H9 (cell line): ENCODE results near the gene MTG2. TPM values are rescaled to one million over a fixed set of nuclear protein-coding genes. Genes with fewer than 3 reads are reported as not detected.
A peak's percentile ranks its signal among the peaks of the same experiment; 100 is the strongest.

Experiments
- DNase-seq: peaks from one replicate; pipeline ENCODE4 v3.0.0-alpha.2; 2017
- H2AFZ ChIP-seq: one replicate; pipeline ENCODE4 v1.6.1; 2013; ENCODE audit warnings: mild to moderate bottlenecking, low read length, control low read depth, moderate library complexity
- H2AK5ac ChIP-seq: 2 replicates; pipeline ENCODE4 v1.6.1; 2013; ENCODE audit warnings: low read length, control low read depth, mixed read lengths; ENCODE audit not compliant: insufficient read length
- H2BK120ac ChIP-seq: one replicate; pipeline ENCODE4 v1.6.1; 2013; ENCODE audit warnings: low read depth, mild to moderate bottlenecking, low read length, control low read depth, inconsistent platforms; ENCODE audit not compliant: poor library complexity, severe bottlenecking
- H2BK12ac ChIP-seq: 2 replicates; pipeline ENCODE4 v1.6.1; 2013; ENCODE audit warnings: low read length, control low read depth, mixed read lengths, low read depth; ENCODE audit not compliant: insufficient read length
- H2BK15ac ChIP-seq: 2 replicates; pipeline ENCODE4 v1.6.1; 2013; ENCODE audit warnings: low read depth, low read length, control low read depth
- H2BK20ac ChIP-seq: one replicate; pipeline ENCODE4 v1.6.1; 2013; ENCODE audit warnings: low read depth, mild to moderate bottlenecking, low read length, control low read depth, inconsistent platforms; ENCODE audit not compliant: poor library complexity, severe bottlenecking
- H2BK5ac ChIP-seq: 2 replicates; pipeline ENCODE4 v1.6.1; 2013; ENCODE audit warnings: low read length, control low read depth, mixed read lengths; ENCODE audit not compliant: insufficient read length
- H3K14ac ChIP-seq: 2 replicates; pipeline ENCODE4 v1.6.1; 2013; ENCODE audit warnings: low read length, control low read depth; ENCODE audit not compliant: insufficient read depth
- H3K18ac ChIP-seq: 2 replicates; pipeline ENCODE4 v1.6.1; 2013; ENCODE audit warnings: low read depth, mild to moderate bottlenecking, mixed read lengths, low read length, control low read depth; ENCODE audit not compliant: insufficient read length
- H3K23ac ChIP-seq: 2 replicates; pipeline ENCODE4 v1.6.1; 2013; ENCODE audit warnings: low read length, control low read depth, mixed read lengths, low read depth; ENCODE audit not compliant: insufficient read length
- H3K23me2 ChIP-seq: 2 replicates; pipeline ENCODE4 v1.6.1; 2013; ENCODE audit warnings: low read depth, mild to moderate bottlenecking, mixed read lengths, low read length, control low read depth; ENCODE audit not compliant: insufficient read length, poor library complexity, severe bottlenecking
- H3K27ac ChIP-seq: 2 replicates; pipeline ENCODE4 v1.5.1; 2013; ENCODE audit warnings: low read length, control low read depth, mixed read lengths, low read depth; ENCODE audit not compliant: insufficient read length
- H3K27me3 ChIP-seq: 2 replicates; pipeline ENCODE4 v1.6.1; 2013; ENCODE audit warnings: low read length, control low read depth, inconsistent platforms; ENCODE audit not compliant: insufficient read depth
- H3K4ac ChIP-seq: 2 replicates; pipeline ENCODE4 v1.6.1; 2013; ENCODE audit warnings: low read depth, mild to moderate bottlenecking, control low read depth, inconsistent platforms, low read length, moderate library complexity
- H3K4me1 ChIP-seq: 2 replicates; pipeline ENCODE4 v1.6.1; 2013; ENCODE audit warnings: low read length, control low read depth, inconsistent platforms; ENCODE audit not compliant: insufficient read depth
- H3K4me2 ChIP-seq: 2 replicates; pipeline ENCODE4 v1.6.1; 2013; ENCODE audit warnings: low read length, control low read depth, mixed read lengths; ENCODE audit not compliant: insufficient read length, insufficient read depth
- H3K56ac ChIP-seq: 2 replicates; pipeline ENCODE4 v1.6.1; 2013; ENCODE audit warnings: low read depth, mild to moderate bottlenecking, mixed read lengths, low read length, control low read depth; ENCODE audit not compliant: insufficient read length
- H3K79me1 ChIP-seq: 2 replicates; pipeline ENCODE4 v1.6.1; 2013; ENCODE audit warnings: low read depth, mild to moderate bottlenecking, moderate library complexity, low read length, control low read depth, inconsistent platforms; ENCODE audit not compliant: insufficient read depth, poor library complexity, severe bottlenecking
- H3K79me2 ChIP-seq: 2 replicates; pipeline ENCODE4 v1.6.1; 2013; ENCODE audit warnings: low read length, control low read depth, inconsistent platforms; ENCODE audit not compliant: insufficient read depth
- H3K9ac ChIP-seq: 2 replicates; pipeline ENCODE4 v1.6.1; 2013; ENCODE audit warnings: low read length, control low read depth, mixed read lengths; ENCODE audit not compliant: insufficient read length; ENCODE audit errors: extremely low read depth
- H3K9me3 ChIP-seq: one replicate; pipeline ENCODE4 v1.6.1; 2013; ENCODE audit warnings: low read depth, low read length, inconsistent platforms; ENCODE audit not compliant: control insufficient read depth
- H3T11ph ChIP-seq: one replicate; pipeline ENCODE4 v1.6.1; 2013; ENCODE audit warnings: mild to moderate bottlenecking, low read length, control low read depth, inconsistent platforms
- H4K20me1 ChIP-seq: one replicate; pipeline ENCODE4 v1.6.1; 2013; ENCODE audit not compliant: control insufficient read depth, insufficient read length, insufficient read depth
- H4K5ac ChIP-seq: 2 replicates; pipeline ENCODE4 v1.6.1; 2013; ENCODE audit warnings: low read depth, mild to moderate bottlenecking, mixed read lengths, low read length, control low read depth; ENCODE audit not compliant: insufficient read length
- H4K8ac ChIP-seq: replicated peaks from 2 replicates; pipeline ENCODE4 v1.6.1; 2013; ENCODE audit warnings: low read length, control low read depth, mixed read lengths, low read depth; ENCODE audit not compliant: insufficient read length
- H4K91ac ChIP-seq: 2 replicates; pipeline ENCODE4 v1.6.1; 2013; ENCODE audit warnings: low read depth, mild to moderate bottlenecking, moderate library complexity, mixed read lengths, low read length, control low read depth; ENCODE audit not compliant: insufficient read length
- H3K27ac Mint-ChIP-seq, 3 experiments: 2 replicates in 2 of 3; 3 replicates in 1 of 3; pipeline ENCODE4 v1.8.0; 2020 to 2021; ENCODE audit warnings: mixed read lengths in 3 of 3, mild to moderate bottlenecking in 1 of 3, moderate library complexity in 1 of 3
- H3K27me3 Mint-ChIP-seq: 2 replicates; pipeline ENCODE4 v1.8.0; 2021; ENCODE audit warnings: low read depth, mild to moderate bottlenecking, moderate library complexity, mixed read lengths
- H3K36me3 Mint-ChIP-seq, 3 experiments: 2 replicates in 2 of 3; 3 replicates in 1 of 3; pipeline ENCODE4 v1.8.0; 2020 to 2021; ENCODE audit warnings: low read depth in 3 of 3, mixed read lengths in 3 of 3; ENCODE audit not compliant: insufficient read depth in 1 of 3
- H3K4me1 Mint-ChIP-seq, 2 experiments: 2 replicates each; pipeline ENCODE4 v1.8.0; 2020; ENCODE audit warnings: mixed read lengths in 2 of 2
- H3K4me3 Mint-ChIP-seq, 2 experiments: 2 replicates in 1 of 2; 3 replicates in 1 of 2; pipeline ENCODE4 v1.8.0; 2020 to 2021; ENCODE audit warnings: mild to moderate bottlenecking in 2 of 2, mixed read lengths in 2 of 2, moderate library complexity in 1 of 2
- H3K9me3 Mint-ChIP-seq, 2 experiments: 2 replicates in 1 of 2; 3 replicates in 1 of 2; pipeline ENCODE4 v1.8.0; 2020; ENCODE audit warnings: mild to moderate bottlenecking in 2 of 2, mixed read lengths in 2 of 2, moderate library complexity in 1 of 2
- WGBS: extraction: QIAGEN DNeasy Blood & Tissue Kit; methylation state at CpG from one replicate; pipeline ENCODE4 v1.1.7; 2013; ENCODE audit warnings: missing lambda C conversion rate, low lambda C conversion rate, mixed read lengths; ENCODE audit not compliant: insufficient read length; ENCODE audit errors: extremely low coverage; 5-methylcytosine and 5-hydroxymethylcytosine counted together
- total RNA-seq: library from RNA; stranded (reverse); gene quantifications from 2 replicates; pipeline ENCODE4 v1.2.1, GENCODE V29; 2021
- TF ChIP-seq, protein P1 (sequence below): fragments of 200-600 bp; sonication (generic); conservative IDR thresholded peaks from 3 replicates; pipeline ENCODE4 v1.8.0; 2021; ENCODE audit warnings: antibody characterized with exemption, mild to moderate bottlenecking

The MTG2 gene
- total RNA-seq, 1 experiment from 2014 or later, result 25.1 TPM

- no peak overlapping the region for H2BK12ac ChIP-seq
- H3K4ac ChIP-seq, result no peak overlapping the region
- no peak overlapping the region for H4K5ac ChIP-seq
- no peak overlapping the region for H3K9ac ChIP-seq
- H3K9me3 ChIP-seq, result no peaks in the 10 kb centered on the region
- DNase-seq, result no peak
- no peaks in the 10 kb centered on the region for H3K23me2 ChIP-seq
- no peaks in the 10 kb centered on the region for H3K27me3 ChIP-seq
- no peaks in the 10 kb centered on the region for H3K79me1 ChIP-seq
- H3K4me1 Mint-ChIP-seq, result peaks cover under 1 to 2% of the 10 kb centered on the region in 2 experiments; a peak in 3 of 4 replicates
- H2BK20ac ChIP-seq, result no peak overlapping the region
- no peak overlapping the region for H3K56ac ChIP-seq
- H2BK15ac ChIP-seq, result no peak overlapping the region
- H2AFZ ChIP-seq, result no peak overlapping the region
- H3K4me1 ChIP-seq, result no peaks in the 10 kb centered on the region
- no CpG with 5 or more reads among the region's 17 CpGs for WGBS
- no peak overlapping the region for H3T11ph ChIP-seq
- no peaks in the 10 kb centered on the region for H4K20me1 ChIP-seq
- H2AK5ac ChIP-seq, result no peak overlapping the region
- H3K18ac ChIP-seq, result no peak overlapping the region
- H3K4me2 ChIP-seq, result no peak overlapping the region
- no peak overlapping the region for H4K91ac ChIP-seq
- H3K23ac ChIP-seq, result no peak overlapping the region
- no peak overlapping the region for H2BK120ac ChIP-seq
- TF ChIP-seq, protein P1, sequence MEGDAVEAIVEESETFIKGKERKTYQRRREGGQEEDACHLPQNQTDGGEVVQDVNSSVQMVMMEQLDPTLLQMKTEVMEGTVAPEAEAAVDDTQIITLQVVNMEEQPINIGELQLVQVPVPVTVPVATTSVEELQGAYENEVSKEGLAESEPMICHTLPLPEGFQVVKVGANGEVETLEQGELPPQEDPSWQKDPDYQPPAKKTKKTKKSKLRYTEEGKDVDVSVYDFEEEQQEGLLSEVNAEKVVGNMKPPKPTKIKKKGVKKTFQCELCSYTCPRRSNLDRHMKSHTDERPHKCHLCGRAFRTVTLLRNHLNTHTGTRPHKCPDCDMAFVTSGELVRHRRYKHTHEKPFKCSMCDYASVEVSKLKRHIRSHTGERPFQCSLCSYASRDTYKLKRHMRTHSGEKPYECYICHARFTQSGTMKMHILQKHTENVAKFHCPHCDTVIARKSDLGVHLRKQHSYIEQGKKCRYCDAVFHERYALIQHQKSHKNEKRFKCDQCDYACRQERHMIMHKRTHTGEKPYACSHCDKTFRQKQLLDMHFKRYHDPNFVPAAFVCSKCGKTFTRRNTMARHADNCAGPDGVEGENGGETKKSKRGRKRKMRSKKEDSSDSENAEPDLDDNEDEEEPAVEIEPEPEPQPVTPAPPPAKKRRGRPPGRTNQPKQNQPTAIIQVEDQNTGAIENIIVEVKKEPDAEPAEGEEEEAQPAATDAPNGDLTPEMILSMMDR, result no peak
- no peak overlapping the region for H3K4me3 Mint-ChIP-seq
- no peak overlapping the region for H4K8ac ChIP-seq
- no peaks in the 10 kb centered on the region; a peak in 1 of 5 replicates for H3K9me3 Mint-ChIP-seq
- no peak overlapping the region for H2BK5ac ChIP-seq
- H3K36me3 Mint-ChIP-seq, result peaks cover 27 to 61% (median 52%) of the 10 kb centered on the region in 3 experiments
- H3K27ac Mint-ChIP-seq, result 0 out of 7 replicates have a peak overlapping the region, but pooled peaks of 1 of the 3 experiments have one; percentile 34
- H3K79me2 ChIP-seq, result peaks cover 6% of the 10 kb centered on the region; the same call in 1 of the 2 replicates
- H3K14ac ChIP-seq, result no peak overlapping the region
- no peaks in the 10 kb centered on the region for H3K27me3 Mint-ChIP-seq
- H3K27ac ChIP-seq, result no peak overlapping the region
Observed at GRCh38 chr20:62161347-62161746, 21.5 kb upstream of the MTG2 start.
